ENCODE data around the gene CDADC1. TPM values are rescaled to one million over a fixed set of nuclear protein-coding genes. Genes with fewer than 3 reads are reported as not detected.

CDADC1 gene
- total RNA-seq, 1 donor from 2014 or later, result 9.2 TPM

GRCh38 chr13:49303533-49304252, 56.0 kb downstream of the CDADC1 start:
- TF ChIP-seq, protein P1, sequence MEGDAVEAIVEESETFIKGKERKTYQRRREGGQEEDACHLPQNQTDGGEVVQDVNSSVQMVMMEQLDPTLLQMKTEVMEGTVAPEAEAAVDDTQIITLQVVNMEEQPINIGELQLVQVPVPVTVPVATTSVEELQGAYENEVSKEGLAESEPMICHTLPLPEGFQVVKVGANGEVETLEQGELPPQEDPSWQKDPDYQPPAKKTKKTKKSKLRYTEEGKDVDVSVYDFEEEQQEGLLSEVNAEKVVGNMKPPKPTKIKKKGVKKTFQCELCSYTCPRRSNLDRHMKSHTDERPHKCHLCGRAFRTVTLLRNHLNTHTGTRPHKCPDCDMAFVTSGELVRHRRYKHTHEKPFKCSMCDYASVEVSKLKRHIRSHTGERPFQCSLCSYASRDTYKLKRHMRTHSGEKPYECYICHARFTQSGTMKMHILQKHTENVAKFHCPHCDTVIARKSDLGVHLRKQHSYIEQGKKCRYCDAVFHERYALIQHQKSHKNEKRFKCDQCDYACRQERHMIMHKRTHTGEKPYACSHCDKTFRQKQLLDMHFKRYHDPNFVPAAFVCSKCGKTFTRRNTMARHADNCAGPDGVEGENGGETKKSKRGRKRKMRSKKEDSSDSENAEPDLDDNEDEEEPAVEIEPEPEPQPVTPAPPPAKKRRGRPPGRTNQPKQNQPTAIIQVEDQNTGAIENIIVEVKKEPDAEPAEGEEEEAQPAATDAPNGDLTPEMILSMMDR (IDR thresholded peaks at IDR 0.05; ENCODE audit: unreplicated experiment), result no peak
- Mint-ChIP-seq H3K27me3 (ENCODE audit: low read depth) (peaks cover 19% of the 10 kb centered on the region), H3K27ac (no peak overlapping the region), H3K36me3 (peaks cover 2% of the 10 kb centered on the region), H3K4me1 (peaks cover 35% of the 10 kb centered on the region), H3K4me3 (no peak overlapping the region), H3K9me3 (no peaks in the 10 kb centered on the region)
- DNase-seq (ENCODE audit: low spot score in 2 of 2, unreplicated experiment in 2 of 2), result no peak

DNA sequence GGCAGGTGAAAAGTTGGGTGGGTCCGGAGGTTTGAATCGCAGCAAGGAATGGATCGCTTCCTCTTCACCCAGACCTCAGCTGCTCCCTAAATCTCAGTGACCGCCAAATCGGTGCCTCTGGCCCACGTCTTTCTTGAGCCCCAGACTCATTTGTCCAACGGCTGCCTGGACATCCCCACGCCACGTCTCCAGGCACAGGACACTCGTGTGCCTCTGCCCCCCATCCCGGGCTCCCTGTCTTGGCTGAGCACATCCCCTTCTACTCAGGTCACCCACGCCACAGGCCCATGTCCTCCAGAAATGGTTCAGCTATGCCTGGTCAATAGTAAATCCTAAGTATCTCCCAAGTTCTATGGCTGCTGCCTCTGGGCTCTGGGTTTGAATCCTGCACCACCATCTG, 56.6 kb downstream of the CDADC1 start:
- no peak for DNase-seq (ENCODE audit: low spot score in 2 of 2, unreplicated experiment in 2 of 2)
- H3K4me3 Mint-ChIP-seq, result no peak overlapping the region
- TF ChIP-seq, protein P1 (IDR thresholded peaks at IDR 0.05; ENCODE audit: unreplicated experiment), result no peak
- peaks cover 38% of the 10 kb centered on the region for H3K4me1 Mint-ChIP-seq
- no peaks in the 10 kb centered on the region for H3K9me3 Mint-ChIP-seq
- H3K36me3 Mint-ChIP-seq, result peaks cover 2% of the 10 kb centered on the region
- H3K27me3 Mint-ChIP-seq (ENCODE audit: low read depth), result peaks cover 19% of the 10 kb centered on the region
- no peak overlapping the region for H3K27ac Mint-ChIP-seq

GRCh38 chr13:49304763-49305700, 57.3 kb downstream of the CDADC1 start:
- TF ChIP-seq, protein P1 (IDR thresholded peaks at IDR 0.05; ENCODE audit: unreplicated experiment), result no peak
- peaks cover 37% of the 10 kb centered on the region for H3K4me1 Mint-ChIP-seq
- no peak overlapping the region for H3K27ac Mint-ChIP-seq
- H3K27me3 Mint-ChIP-seq (ENCODE audit: low read depth), result peaks cover 17% of the 10 kb centered on the region
- H3K36me3 Mint-ChIP-seq, result peaks cover 6% of the 10 kb centered on the region
- H3K4me3 Mint-ChIP-seq, result no peak overlapping the region
- no peaks in the 10 kb centered on the region for H3K9me3 Mint-ChIP-seq
- DNase-seq (ENCODE audit: low spot score in 2 of 2, unreplicated experiment in 2 of 2), result no peak

- DNase-seq (ENCODE audit: low spot score in 2 of 2, unreplicated experiment in 2 of 2), result no peak
- no peak overlapping the region for H3K4me3 Mint-ChIP-seq
- H3K4me1 Mint-ChIP-seq, result peaks cover 37% of the 10 kb centered on the region
- H3K27me3 Mint-ChIP-seq (ENCODE audit: low read depth), result peaks cover 15% of the 10 kb centered on the region
- H3K9me3 Mint-ChIP-seq, result no peaks in the 10 kb centered on the region
- TF ChIP-seq, protein P1 (IDR thresholded peaks at IDR 0.05; ENCODE audit: unreplicated experiment), result no peak
- H3K27ac Mint-ChIP-seq, result no peak overlapping the region
- H3K36me3 Mint-ChIP-seq, result peaks cover 11% of the 10 kb centered on the region
These were observed 58.2 kb downstream of the CDADC1 start for GRCh38 chr13:49305792-49306425.

- Mint-ChIP-seq H3K4me3 (no peak overlapping the region), H3K36me3 (peaks cover 11% of the 10 kb centered on the region), H3K9me3 (no peaks in the 10 kb centered on the region), H3K27ac (peak overlapping the region; percentile 83), H3K4me1 (peaks cover 28% of the 10 kb centered on the region), H3K27me3 (ENCODE audit: low read depth) (peaks cover 11% of the 10 kb centered on the region)
- TF ChIP-seq, protein P1 (IDR thresholded peaks at IDR 0.05; ENCODE audit: unreplicated experiment), result no peak
- DNase-seq (ENCODE audit: low spot score in 2 of 2, unreplicated experiment in 2 of 2), result no peak
These were observed 59.6 kb downstream of the CDADC1 start for GRCh38 chr13:49307365-49307764.
